ENCODE data around the gene RSPH9. TPM values are rescaled to one million over a fixed set of nuclear protein-coding genes. Genes with fewer than 3 reads are reported as not detected.
"Not testable (repeated sequence)": the region's sequence is repeated elsewhere in the genome, so short reads cannot be mapped to it uniquely, and the experiment has no call there.

Gene RSPH9
- total and polyA plus RNA-seq, 7 donors, result 0.11 to 0.59 (median 0.44) TPM; not detected in 3

DNA sequence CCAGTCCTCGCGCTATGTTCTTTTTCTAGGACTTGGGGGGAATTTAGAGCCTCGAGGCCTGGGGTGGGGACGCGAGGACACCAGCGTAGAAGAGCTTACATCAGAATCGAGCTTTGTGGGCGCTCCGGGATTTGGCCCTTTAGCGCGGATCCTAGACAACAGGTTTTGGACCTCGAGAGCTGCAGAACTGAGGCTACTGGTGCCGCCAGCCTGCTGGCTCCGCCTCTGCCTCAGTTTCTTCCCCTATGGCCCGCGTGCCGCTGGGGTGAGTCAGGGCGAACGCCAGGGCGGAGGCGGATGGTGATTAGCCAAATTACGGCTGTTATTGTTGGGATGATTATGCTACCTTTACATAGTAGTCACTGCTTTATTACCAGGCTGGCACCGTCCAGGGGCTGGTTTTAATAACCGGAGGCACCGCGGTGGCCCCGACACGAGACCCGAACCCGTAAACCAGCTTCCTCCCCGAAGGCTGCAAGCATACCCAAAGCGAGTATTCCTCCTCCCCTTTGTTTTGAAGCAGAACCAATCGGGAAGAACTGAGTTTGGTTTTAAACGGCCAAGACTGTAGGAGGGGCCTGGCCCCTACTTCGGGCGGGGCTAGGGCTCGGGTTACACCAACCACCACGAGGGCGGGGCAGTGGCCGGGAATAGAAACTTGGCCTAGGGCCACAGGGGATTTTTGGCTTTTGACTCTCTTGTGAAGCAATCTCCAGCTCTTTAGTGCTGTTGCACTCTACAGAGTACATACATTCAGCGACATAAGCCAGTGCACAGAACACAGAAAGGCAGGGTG is 15.1 kb upstream of the RSPH9 start:
- no peaks in the 10 kb centered on the region for H3K27me3 ChIP-seq (ENCODE audit: insufficient read depth in 3 of 3, low read length in 2 of 3)
- H3K4me1 ChIP-seq, result peaks cover 26% of the 10 kb centered on the region
- TF ChIP-seq, protein P1, sequence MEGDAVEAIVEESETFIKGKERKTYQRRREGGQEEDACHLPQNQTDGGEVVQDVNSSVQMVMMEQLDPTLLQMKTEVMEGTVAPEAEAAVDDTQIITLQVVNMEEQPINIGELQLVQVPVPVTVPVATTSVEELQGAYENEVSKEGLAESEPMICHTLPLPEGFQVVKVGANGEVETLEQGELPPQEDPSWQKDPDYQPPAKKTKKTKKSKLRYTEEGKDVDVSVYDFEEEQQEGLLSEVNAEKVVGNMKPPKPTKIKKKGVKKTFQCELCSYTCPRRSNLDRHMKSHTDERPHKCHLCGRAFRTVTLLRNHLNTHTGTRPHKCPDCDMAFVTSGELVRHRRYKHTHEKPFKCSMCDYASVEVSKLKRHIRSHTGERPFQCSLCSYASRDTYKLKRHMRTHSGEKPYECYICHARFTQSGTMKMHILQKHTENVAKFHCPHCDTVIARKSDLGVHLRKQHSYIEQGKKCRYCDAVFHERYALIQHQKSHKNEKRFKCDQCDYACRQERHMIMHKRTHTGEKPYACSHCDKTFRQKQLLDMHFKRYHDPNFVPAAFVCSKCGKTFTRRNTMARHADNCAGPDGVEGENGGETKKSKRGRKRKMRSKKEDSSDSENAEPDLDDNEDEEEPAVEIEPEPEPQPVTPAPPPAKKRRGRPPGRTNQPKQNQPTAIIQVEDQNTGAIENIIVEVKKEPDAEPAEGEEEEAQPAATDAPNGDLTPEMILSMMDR (IDR thresholded peaks at IDR 0.05), result no peak
- H3K9me3 ChIP-seq, result no peaks in the 10 kb centered on the region
- peak overlapping the region; percentile 95 for H3K27ac ChIP-seq
- intact Hi-C loops (cut with DNase I), result loop anchor here in 1 of 2 donors (5.0 to 10.0 kb wide), 2 partner anchors 52 to 445 kb away; partner anchors contain the start of genes POLH and XPO5
- H3K4me3 ChIP-seq, result peak overlapping the region; percentile 89
- 0 to 1% (median 0%) methylated on average over 39 to 41 of the region's 41 CpGs for WGBS, 3 donors
- peak; percentile 85 to 90 (median 86) for ATAC-seq
- peak; percentile 95 to 97 for DNase-seq
- H3K36me3 ChIP-seq (ENCODE audit: insufficient read depth in 1 of 2, low read depth in 1 of 2), result peaks cover 3 to 22% of the 10 kb centered on the region in 2 donors

GRCh38 chr6:43630980-43631619 is 13.7 kb upstream of the RSPH9 start:
- H3K9me3 ChIP-seq, result no peaks in the 10 kb centered on the region
- DNase-seq, result no peak
- H3K4me3 ChIP-seq, result no peak overlapping the region
- H3K27me3 ChIP-seq (ENCODE audit: insufficient read depth in 3 of 3, low read length in 2 of 3), result no peaks in the 10 kb centered on the region
- peaks cover 33% of the 10 kb centered on the region for H3K4me1 ChIP-seq
- peak overlapping the region; percentile 95 for H3K27ac ChIP-seq
- peaks cover 0 to 8% of the 10 kb centered on the region in 2 donors for H3K36me3 ChIP-seq (ENCODE audit: insufficient read depth in 1 of 2, low read depth in 1 of 2)
- intact Hi-C loops (cut with DNase I), result loop anchor here in 1 of 2 donors (10.0 kb wide), 1 partner anchor 444 kb away; no protein-coding TSS in a partner anchor
- TF ChIP-seq, protein P1 (IDR thresholded peaks at IDR 0.05), result no peak
- 36 to 75% (median 73%) methylated on average over 1 of the region's 1 CpG for WGBS, 3 donors
- no peak for ATAC-seq

- not testable (repeated sequence) for H3K27me3 ChIP-seq (ENCODE audit: insufficient read depth in 3 of 3, low read length in 2 of 3); H3K27ac ChIP-seq; H3K4me3 ChIP-seq; H3K9me3 ChIP-seq; DNase-seq; ATAC-seq
- peaks cover 34% of the 10 kb centered on the region for H3K4me1 ChIP-seq
- 91 to 97% (median 92%) methylated on average over 7 of the region's 7 CpGs for WGBS, 3 donors
- intact Hi-C loops (cut with DNase I), result loop anchor here in 1 of 2 donors (10.0 kb wide), 1 partner anchor 442 kb away; no protein-coding TSS in a partner anchor
- peaks cover 0 to 12% of the 10 kb centered on the region in 2 donors for H3K36me3 ChIP-seq (ENCODE audit: insufficient read depth in 1 of 2, low read depth in 1 of 2)
Measured at GRCh38 chr6:43633002-43633401, 11.8 kb upstream of the RSPH9 start.

DNA sequence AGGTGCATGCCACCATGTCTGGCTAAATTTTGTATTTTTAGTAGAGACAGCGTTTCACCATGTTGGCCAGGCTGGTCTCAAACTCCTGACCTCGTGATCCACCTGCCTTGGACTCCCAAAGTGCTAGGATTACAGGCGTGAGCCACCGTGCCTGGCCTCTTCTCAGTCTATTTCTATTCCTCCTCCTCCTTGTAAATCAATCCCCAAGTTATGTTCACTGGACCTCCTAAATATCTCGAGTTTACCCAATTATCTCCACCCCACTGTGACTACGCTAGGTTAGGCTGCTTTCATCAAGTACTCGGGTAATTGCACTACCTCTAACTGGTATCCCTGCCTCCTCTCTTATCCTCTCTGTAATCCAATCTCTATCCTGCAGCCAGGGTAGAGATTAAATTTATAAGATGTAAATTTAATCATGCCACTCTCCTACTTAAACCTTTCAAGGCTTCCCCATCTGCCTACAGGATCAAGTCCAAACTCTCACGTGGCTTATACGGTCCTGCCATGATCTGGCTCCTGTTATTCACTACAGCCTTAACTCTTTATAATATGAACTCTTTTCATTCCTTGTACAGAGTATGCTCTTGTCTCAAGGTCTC is 10.0 kb upstream of the RSPH9 start:
- Histone ChIP-seq H3K27me3 (ENCODE audit: insufficient read depth in 3 of 3, low read length in 2 of 3) (no peaks in the 10 kb centered on the region), H3K4me3 (peak overlapping the region; percentile 92), H3K27ac (peak overlapping the region; percentile 92), H3K9me3 (no peaks in the 10 kb centered on the region), H3K4me1 (peaks cover 48% of the 10 kb centered on the region), H3K36me3 (ENCODE audit: insufficient read depth in 1 of 2, low read depth in 1 of 2) (peaks cover 0 to 30% of the 10 kb centered on the region in 2 donors)
- DNase-seq (no peak), ATAC-seq (no peak)
- WGBS, 3 donors, result 41 to 69% (median 53%) methylated on average over 9 of the region's 9 CpGs
- TF ChIP-seq, protein P1 (IDR thresholded peaks at IDR 0.05), result no peak
- intact Hi-C loops (cut with DNase I), result loop anchor here in 1 of 2 donors (10.0 kb wide), 1 partner anchor 440 kb away; no protein-coding TSS in a partner anchor

Data from psoas muscle (tissue), 8 donors.